HL-60 (cell line): ENCODE results near the gene SLC25A21.

ENCODE experiments used
- DNase-seq, 2 experiments: peaks; one replicate each; pipeline ENCODE4 v3.0.0-alpha.2; 2010 to 2020; ENCODE audit warnings: low read depth in 1 of 2, low spot score in 1 of 2
- H3K27ac ChIP-seq: fragments of 250-450 bp; sonication (Bioruptor Pico); replicated peaks from 2 replicates; pipeline ENCODE4 v1.5.1; 2020; ENCODE audit warnings: mild to moderate bottlenecking, moderate library complexity
- H3K27me3 ChIP-seq: fragments of 250-450 bp; sonication (Bioruptor Pico); 2 replicates; pipeline ENCODE4 v1.5.1; 2021; ENCODE audit warnings: mild to moderate bottlenecking, moderate library complexity; ENCODE audit not compliant: insufficient read depth, poor library complexity, severe bottlenecking
- H3K4me3 ChIP-seq: replicated peaks from 2 replicates; pipeline ENCODE4 v1.5.1; 2011; ENCODE audit warnings: mild to moderate bottlenecking, control low read depth, low read length; ENCODE audit not compliant: insufficient read depth
- GABPA ChIP-seq: IDR thresholded peaks from 2 replicates; pipeline ENCODE4 v1.6.1; 2012; ENCODE audit warnings: low read depth
- POLR2AphosphoS5 ChIP-seq: IDR thresholded peaks from 2 replicates; pipeline ENCODE4 v1.6.1; 2012; ENCODE audit warnings: low read depth
- SPI1 ChIP-seq: IDR thresholded peaks from 2 replicates; pipeline ENCODE4 v1.6.1; 2012; ENCODE audit warnings: low read depth, mild to moderate bottlenecking, borderline replicate concordance
- TF ChIP-seq, protein P1 (sequence below): IDR thresholded peaks from 2 replicates; pipeline ENCODE4 v1.6.1; 2012; ENCODE audit warnings: low read depth; ENCODE audit not compliant: insufficient replicate concordance
- TF ChIP-seq, protein P2 (sequence below): IDR thresholded peaks from one replicate; pipeline ENCODE4 v1.5.1; 2011; ENCODE audit warnings: low read length, control low read depth, inconsistent platforms; ENCODE audit not compliant: insufficient read depth

Gene SLC25A21

DNA sequence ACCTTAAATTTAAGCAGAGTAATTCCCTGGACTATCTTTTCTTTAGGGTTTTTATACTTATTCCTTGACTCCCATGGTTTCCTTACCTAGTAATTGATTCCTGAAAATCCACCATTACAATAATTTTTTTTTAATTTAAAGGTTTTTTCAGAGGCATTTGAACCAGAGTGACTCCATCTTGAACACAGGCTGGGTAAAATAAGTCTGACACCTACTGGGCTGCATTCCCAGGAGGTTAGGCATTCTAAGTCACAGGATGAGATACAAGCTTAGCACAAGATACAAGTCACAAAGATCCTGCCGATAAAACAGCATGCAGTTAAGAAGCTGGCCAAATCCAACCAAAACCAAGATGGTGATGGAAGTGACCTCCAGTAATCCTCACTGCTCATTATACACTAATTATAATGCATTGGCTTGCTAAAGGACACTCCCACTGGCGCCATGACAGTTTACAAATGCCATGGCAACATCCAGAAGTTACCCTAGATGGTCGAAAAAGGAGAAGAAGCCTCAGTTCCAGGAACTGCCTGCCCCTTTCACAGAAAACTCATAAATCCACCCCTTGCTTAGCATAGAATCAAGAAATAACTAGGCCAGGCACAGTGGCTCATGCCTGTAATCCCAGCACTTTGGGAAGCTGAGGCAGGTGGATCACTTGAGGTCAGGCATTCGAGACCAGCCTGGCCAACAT is 53.6 kb downstream of the SLC25A21 start:
- TF ChIP-seq, protein P1, sequence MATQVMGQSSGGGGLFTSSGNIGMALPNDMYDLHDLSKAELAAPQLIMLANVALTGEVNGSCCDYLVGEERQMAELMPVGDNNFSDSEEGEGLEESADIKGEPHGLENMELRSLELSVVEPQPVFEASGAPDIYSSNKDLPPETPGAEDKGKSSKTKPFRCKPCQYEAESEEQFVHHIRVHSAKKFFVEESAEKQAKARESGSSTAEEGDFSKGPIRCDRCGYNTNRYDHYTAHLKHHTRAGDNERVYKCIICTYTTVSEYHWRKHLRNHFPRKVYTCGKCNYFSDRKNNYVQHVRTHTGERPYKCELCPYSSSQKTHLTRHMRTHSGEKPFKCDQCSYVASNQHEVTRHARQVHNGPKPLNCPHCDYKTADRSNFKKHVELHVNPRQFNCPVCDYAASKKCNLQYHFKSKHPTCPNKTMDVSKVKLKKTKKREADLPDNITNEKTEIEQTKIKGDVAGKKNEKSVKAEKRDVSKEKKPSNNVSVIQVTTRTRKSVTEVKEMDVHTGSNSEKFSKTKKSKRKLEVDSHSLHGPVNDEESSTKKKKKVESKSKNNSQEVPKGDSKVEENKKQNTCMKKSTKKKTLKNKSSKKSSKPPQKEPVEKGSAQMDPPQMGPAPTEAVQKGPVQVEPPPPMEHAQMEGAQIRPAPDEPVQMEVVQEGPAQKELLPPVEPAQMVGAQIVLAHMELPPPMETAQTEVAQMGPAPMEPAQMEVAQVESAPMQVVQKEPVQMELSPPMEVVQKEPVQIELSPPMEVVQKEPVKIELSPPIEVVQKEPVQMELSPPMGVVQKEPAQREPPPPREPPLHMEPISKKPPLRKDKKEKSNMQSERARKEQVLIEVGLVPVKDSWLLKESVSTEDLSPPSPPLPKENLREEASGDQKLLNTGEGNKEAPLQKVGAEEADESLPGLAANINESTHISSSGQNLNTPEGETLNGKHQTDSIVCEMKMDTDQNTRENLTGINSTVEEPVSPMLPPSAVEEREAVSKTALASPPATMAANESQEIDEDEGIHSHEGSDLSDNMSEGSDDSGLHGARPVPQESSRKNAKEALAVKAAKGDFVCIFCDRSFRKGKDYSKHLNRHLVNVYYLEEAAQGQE: no peak
- no peak for TF ChIP-seq SPI1
- TF ChIP-seq, protein P2, sequence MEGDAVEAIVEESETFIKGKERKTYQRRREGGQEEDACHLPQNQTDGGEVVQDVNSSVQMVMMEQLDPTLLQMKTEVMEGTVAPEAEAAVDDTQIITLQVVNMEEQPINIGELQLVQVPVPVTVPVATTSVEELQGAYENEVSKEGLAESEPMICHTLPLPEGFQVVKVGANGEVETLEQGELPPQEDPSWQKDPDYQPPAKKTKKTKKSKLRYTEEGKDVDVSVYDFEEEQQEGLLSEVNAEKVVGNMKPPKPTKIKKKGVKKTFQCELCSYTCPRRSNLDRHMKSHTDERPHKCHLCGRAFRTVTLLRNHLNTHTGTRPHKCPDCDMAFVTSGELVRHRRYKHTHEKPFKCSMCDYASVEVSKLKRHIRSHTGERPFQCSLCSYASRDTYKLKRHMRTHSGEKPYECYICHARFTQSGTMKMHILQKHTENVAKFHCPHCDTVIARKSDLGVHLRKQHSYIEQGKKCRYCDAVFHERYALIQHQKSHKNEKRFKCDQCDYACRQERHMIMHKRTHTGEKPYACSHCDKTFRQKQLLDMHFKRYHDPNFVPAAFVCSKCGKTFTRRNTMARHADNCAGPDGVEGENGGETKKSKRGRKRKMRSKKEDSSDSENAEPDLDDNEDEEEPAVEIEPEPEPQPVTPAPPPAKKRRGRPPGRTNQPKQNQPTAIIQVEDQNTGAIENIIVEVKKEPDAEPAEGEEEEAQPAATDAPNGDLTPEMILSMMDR: no peak
- no peak overlapping the region for H3K4me3 ChIP-seq
- H3K27me3 ChIP-seq: no peaks in the 10 kb centered on the region
- no peak for DNase-seq
- no peak overlapping the region for H3K27ac ChIP-seq

DNA sequence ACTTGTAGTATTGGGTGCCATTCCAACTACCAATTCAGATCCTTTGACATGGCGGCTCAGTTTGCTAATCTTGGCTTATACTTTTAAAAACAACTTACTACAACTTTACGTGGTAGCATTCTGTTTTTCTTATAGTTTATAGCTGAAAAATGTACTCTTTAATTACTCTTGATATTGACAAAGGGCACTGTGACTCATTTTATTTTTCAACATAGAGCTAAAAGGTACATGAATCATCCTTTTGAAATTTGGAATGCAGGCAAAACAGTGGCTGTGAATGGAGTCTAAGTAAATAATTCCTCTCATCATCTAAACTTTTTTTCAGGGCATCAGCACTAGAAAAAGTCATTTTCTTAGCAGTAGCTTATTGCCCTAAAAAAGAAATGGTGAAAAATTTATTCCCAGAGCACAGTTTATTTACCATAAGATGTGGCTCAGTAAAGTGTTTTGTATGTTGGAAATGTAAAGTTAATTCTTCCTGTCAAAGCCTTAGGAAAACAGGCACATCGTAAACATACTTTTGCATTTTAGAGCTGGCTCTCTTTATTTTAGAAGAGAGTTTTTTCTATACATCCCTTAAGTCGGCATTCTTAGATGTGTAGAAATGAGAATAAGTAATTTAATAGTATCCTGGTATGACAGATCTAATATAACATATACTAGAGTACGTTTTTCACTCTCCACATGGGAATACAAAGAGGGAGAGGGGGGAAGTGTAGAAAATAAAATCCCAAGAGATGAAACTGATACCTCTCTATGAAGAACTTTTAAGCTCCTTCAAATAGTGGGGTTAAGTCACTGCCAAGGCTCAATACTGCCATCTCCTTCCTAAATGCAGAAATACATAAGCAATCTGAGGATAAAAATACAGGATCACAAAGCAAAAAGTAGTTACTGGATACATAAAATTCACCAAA is 55.2 kb downstream of the SLC25A21 start:
- H3K27me3 ChIP-seq: no peaks in the 10 kb centered on the region
- TF ChIP-seq, protein P2: peak; percentile 2
- TF ChIP-seq, protein P1: no peak
- TF ChIP-seq GABPA (no peak), POLR2AphosphoS5 (no peak), SPI1 (no peak)
- H3K4me3 ChIP-seq: no peak overlapping the region
- H3K27ac ChIP-seq: no peak overlapping the region
- DNase-seq: no peak

DNA sequence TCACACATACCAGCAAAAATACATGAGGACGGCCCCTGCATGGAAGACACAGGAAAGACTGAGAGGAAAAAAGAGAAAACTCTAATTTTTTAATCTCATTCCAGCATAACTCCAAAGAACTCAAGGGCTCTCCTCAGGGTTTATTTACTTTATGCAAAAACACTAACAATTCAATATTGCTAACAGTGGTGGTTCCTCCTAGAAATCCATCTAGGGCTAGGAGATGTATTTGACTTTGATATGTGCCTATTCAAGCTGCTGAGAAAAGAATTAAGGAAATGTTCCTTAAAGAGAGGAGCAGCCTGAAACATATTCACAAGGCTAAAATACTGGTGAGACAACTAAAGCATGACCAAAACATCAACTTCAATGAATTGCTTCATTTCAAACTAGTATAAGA is 57.0 kb downstream of the SLC25A21 start:
- no peak for DNase-seq
- TF ChIP-seq SPI1: no peak
- Histone ChIP-seq H3K27ac (no peak overlapping the region), H3K27me3 (no peaks in the 10 kb centered on the region), H3K4me3 (no peak overlapping the region)

DNA sequence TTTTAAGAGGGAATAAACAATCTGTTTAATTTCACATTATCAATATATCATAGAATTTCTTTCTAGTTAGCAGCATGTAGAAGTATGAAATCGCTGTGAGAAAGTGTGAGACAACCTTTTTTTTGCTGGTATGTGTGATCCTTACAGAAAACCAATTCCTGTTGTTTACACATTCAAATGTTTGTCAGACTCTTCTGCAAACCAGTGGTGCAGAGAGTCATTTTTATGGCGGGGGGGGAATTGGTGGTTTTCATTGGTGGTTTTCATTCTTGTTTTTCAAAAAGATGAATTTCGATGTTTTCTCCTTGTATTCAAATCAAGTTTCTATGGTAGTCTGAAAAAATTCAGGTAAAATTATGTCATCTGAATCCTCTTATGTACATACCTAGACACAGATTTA is 57.8 kb downstream of the SLC25A21 start:
- TF ChIP-seq, protein P1: no peak
- TF ChIP-seq SPI1 (no peak), POLR2AphosphoS5 (no peak), GABPA (no peak)
- TF ChIP-seq, protein P2: no peak
- Histone ChIP-seq H3K27me3 (no peaks in the 10 kb centered on the region), H3K4me3 (no peak overlapping the region), H3K27ac (no peak overlapping the region)
- no peak for DNase-seq
